NCI-H345 (cell line): ENCODE results near the gene KCNG4.
"Not testable (repeated sequence)": the region's sequence is repeated elsewhere in the genome, so short reads cannot be mapped to it uniquely, and the experiment has no call there.

Experiments used
- DNase-seq: peaks from one replicate; lab custom pipeline; 2025; lab: John Stamatoyannopoulos, UW

Gene KCNG4

DNA sequence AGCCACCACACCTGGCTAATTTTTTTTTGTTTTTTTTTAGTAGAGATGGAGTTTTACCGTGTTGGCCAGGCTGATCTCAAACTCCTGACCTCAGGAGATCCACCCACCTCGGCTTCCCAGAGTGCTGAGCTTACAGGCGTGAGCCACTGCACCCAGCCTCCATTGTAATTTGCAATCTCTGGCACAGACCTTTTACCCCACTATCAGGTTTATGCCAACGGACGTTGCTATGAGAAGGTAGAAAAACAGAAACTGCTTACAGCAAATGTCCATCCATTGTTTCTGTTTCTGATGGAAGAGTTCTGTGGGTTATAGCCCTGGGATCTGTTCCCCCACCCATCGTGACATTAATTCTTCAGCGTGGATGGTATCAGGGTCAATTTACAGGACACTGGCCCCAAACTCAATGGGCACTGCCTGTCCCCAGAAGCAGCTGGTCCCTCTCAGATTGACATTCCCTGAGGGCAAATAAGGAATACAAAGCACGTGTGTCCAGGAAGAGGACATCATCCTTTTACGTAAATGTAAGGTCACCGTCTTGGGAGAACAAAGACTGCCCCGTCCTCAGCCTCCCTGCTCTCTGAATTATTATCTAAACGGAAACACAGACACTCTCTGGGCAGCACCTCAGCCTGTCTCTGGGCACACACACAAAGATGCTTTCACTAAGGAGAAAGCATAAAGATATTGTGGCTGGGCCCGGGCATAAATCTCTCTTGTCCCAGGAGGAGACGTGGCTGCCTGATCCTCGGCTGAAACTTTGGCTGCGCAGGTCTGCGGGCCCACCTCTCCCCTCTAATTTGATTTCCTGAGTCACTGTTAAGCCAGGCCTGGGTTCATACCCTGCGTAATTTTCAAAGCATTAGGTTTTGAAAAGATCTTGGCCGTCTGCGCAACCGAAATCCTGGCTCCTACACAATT, 5.2 kb downstream of the KCNG4 start:
- no peak for DNase-seq

DNA sequence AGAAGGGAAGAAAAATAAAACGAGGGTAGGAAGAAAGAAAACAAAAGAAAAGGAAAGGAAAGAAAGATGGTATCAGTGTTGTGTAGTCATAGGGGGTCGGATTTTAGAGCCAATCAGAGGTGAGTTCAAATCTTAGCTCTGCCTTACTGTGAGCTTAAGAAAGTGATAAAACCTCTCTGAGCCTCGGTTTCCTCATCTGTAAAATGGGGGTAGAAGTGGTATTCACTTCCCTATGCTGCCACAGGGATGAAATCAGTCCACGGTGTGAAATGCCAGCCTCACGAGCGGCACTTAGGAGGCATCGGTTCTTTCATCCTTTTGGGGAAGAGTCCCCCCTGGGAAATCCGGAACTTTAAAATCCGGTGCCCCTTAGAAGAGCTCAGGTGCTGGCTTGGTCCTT, 6.1 kb downstream of the KCNG4 start:
- DNase-seq = no peak

DNA sequence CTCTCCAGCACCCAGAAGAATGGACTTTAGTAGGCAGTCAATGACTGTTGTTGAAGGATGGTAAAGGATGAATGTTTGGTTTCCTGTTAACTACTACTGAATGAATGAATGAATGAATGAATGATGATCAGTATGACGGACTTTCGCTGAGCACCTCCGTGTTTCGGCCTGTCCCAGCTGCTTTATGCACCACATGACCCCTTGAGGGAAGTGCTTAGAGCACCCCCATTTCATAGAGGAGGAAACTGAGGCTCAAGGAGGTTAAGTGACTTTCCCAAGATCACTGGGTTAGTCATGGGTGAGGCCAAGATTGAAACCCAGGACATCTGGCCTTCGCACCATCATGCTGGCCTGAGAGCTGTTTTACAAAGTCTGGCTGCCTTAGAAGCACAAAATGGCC, 6.8 kb downstream of the KCNG4 start:
- DNase-seq = no peak

DNA sequence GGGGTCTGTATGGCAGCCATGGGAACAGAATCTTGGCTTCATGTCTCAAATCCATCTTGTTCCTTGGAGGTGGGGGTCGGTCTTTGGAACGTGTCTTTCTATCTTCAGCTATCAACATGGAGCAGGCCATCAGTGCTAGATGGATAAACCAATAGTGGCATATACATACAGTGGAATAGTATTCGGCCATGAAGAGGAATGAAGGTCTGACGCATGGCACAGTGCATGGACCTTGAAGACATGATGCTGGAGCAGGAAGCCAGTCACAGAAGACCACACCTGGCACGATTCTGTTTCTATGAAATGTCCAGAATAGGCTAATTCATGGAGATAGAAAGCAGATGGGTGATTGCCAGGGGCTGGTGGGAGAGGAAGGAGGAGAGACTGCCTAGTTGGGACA, 7.8 kb downstream of the KCNG4 start:
- no peak for DNase-seq

DNA sequence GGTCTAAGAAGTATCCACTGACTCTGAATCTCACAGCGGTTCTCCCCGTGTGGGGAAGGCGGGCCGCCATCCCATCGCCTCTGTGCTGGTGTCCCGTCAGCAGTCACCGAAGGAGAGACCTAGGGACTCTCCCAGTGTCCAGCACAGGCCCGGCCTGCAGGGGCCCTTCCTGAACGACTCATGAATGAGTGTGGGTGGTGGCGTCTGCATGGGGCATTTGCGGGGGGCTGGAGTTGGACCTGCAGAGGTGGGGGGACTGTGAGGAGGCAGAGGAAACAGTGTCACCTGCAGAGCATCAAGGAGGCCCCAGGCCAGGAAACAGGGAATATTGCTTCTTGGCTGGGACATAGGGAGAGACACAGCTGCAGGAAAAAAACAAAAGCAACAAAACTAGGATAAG, 10.3 kb downstream of the KCNG4 start:
- no peak for DNase-seq

DNA sequence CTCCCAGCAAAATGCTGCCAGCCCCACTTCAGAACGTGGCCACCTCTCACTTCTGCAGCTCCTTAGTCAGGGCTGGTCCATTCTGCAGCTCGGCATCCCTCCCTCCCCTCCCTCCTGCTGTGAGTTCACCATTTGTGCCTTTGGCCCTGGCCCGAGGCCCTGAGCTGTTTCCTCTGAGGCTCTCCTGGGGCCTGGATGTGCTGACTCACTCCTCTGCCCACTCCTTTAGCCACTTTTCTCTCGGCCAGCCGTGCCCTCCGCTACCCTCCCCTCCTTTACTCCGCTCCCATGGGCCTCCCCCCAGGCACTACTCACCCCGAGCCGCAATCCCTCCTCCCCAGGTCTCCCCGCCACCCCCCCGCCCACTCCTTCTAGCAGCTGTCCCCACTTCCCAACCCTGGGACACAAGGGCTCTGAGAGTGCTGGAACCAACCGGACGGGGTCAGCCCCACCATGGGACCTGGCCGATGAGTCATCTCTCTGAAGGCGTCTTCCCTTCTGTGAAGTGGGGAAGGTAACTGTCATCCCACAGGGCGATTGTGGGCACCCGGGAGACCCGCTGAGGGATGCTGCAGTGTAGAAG, 11.5 kb downstream of the KCNG4 start:
- no peak for DNase-seq

DNA sequence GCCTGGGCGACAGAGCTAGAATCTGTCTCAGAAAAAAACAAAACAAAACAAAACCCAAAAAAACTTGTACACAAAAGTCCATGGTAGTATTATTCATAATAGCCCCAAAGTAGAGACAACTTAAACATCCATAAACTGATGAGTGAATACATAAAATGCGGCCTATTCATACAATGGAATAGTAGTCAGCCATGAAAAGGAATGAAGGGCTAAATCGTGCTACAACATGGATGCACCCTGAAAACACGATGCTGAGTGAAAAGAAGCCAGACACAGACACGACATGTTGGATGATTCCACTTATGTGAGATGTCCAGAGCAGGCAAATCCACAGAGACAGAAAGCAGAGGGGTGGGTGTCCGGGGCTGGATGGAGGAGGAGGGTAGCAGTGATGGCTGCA, 12.3 kb downstream of the KCNG4 start:
- DNase-seq = no peak

DNA sequence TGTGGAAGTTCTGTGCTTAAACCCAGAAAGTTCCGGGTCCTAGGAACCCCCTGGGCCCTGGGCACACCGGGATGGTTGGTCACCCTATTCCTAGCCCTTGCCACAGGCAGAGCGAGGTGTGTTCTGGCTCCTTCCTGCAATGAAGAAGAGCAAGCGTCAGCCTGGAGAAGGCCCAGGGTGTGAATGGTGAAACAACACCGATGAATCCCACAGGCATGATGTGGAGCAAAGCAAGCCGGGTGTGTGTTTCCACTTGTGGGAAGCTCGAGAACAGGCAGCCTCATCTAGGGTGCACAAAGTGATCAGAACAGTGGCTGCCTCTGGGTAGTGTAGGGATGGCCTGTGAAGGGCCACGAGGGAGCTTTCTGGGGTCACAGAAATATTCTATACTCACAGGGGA, 13.8 kb downstream of the KCNG4 start:
- no peak for DNase-seq

DNA sequence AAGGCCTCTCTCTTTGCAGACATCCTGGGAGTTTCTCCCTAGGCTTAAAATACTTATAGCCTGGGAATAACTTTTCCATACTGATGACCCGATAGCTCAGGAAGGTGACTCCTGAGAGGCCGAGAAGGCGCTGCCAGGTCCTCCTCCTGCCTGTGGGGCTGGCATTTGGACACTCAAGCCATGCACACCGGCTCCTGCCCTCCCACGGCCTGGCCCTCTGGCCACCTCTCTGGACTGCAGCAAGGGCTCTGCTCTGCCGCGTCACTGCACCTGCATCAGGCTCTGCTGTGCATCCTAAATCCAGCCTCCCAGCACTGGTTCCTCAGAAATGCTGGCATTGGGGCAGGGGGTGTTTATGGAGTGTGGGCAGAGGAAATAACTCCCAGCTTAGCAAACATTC, 14.2 kb downstream of the KCNG4 start:
- no peak for DNase-seq

DNA sequence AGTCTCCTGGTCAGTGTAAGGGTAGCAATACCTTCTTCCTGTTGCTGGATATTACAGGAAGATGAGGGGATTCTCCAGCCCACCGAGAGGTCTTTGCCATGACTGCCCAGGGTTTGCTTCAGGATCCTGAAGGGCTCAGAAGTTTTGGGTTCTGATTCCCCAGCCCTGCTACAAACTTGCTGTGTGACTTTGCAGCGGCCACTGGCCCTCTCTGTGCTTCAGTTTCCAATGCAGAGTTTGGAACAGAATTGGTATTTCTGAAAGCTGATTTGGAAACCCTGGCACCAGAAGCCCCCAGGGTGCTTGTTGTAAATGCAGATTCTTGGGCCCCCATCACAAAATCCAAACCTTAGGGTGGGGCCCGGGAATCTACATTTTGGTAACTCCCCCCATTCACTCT, 14.7 kb downstream of the KCNG4 start:
- DNase-seq = no peak

DNA sequence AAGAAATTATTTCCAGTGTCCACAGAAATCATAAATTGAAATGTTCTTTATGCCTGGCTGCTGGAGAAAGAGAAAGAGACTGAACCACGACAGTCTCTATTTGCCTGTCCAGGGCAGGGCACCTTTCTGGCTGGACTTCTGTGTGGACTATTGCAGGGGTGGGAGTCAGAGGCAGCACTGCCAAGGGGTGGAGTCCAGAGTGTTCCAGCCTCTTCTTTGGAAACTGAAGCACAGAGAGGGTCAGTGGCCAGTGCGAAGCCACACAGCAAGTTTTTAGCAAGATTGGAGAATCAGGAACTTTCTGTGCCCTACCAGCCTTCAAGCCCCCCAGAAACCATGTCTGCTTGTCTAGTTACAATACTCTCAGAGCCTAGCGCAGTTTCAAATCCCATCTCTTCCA, 15.3 kb downstream of the KCNG4 start:
- no peak for DNase-seq

DNA sequence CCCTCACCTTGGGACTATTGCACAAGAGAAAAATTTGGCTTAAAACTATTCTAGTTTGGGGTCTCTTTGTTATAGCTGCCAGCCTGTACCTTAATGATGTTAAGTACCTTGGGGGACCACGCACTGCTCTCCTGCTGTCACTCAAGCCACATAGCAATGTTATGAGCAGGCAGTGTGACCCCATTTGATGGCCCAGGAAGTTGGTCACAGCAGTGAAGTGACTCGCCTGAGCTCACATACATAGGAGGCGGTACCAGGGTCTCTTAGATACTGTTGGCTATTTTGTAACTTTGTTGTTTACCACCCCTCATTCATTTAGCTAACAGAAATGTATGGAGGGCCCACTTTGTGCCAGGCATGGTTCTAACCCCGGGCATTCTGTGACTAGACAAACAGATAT, 16.4 kb downstream of the KCNG4 start:
- DNase-seq = no peak

DNA sequence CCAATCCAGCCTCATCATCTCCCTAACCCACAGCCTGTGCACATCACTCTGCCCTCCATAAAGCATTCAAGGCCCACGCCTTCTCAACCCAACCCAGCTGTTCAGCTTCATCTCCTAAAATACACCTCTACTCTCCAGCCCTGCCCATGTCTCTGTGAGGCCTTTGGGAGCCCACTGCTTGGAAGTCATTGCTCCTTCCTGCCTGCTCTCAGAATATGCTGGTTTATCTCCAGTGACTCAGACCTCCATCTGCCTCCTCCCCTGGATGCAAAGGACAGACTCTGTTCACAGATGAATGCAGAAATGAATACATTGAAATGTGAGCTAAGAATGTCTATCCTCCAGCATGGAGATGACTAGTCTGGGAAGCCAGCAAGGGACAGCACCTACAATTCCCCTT, 19.0 kb downstream of the KCNG4 start:
- DNase-seq = no peak

DNA sequence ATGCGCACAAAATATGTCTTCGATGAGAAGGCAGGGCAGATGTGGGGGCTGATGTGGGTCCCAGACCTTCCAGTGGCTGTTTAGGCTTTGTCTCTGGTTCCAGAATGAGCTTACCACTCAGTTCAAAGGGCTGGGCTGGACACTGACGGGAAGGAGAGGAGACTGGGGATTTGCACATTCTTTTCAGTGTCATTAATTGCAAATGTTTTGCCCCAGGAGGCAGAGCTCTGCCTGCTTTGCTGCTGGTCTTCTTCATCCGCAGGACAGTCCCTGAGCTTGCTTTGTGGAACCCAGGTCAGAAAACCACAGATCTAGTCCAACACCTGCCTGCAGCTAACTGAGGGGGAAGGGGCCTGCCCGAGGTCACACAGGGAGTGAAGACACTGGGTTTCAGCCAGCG, 20.9 kb downstream of the KCNG4 start:
- DNase-seq = no peak

DNA sequence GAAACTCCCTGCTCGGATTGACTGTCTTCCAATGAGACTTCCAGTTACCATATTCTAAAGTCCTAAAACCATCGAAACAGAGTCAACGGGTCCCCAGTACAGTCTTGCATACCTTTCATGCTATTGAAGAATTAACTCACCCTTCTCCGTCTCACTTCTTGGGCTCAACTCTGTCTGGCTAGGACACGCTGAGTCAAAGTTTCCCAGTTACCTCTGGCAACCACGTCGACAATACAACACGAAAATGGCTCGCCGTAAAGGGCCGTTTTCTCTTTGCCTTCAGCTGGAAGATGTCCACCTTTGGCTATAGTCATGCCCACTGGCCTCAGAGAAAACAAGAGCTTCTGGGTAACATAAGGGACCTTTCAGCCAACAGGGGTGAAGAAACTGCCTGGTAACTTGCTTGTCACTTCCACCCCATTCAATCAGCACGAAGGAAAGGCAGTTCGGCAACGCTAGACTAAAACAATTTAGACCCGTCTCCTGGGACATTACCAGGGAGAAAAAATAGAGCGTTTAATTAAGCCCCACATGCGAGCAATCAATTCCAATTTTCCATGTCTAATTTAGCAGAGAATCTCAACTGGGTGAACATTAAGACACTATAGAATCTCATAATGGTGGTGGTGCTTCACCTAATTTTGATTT, 21.5 kb downstream of the KCNG4 start:
- DNase-seq = no peak

DNA sequence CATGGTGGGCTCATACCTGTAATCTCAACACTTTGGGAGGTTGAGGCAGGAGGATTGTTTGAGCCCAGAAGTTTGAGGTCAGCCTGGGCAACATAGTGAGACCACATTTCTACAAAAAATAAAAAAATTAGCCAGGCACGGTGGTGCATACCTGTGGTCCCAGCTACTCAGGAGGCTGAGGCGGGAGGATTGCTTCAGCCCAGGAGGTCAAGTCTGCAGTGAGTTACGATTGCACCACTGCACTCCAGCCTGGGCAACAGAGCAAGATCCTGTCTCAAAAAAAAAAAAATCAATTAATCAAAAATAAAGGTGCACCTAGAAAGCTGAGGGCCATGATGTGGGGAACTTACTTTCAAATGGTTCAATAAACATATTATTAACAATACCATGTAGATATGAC, 23.7 kb downstream of the KCNG4 start:
- DNase-seq = not testable (repeated sequence)

DNA sequence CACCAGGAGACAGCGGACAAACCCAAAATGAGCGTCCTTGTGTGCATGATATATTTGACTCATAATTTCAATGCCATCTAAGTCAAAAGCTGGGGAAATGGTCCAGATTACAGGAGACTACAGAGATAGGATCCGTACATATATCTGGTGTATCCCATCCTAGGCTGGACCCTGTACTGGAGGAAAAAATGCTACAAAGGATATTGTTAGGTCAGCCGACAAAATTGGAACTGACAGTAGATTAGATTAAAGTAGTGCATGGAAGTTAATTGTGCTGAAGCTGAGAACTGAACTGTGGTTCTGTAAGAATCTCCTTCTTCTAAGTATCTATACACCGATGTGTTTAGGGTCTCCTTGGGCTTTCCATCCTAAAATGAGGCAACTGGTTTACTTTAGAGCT, 24.3 kb downstream of the KCNG4 start:
- no peak for DNase-seq

DNA sequence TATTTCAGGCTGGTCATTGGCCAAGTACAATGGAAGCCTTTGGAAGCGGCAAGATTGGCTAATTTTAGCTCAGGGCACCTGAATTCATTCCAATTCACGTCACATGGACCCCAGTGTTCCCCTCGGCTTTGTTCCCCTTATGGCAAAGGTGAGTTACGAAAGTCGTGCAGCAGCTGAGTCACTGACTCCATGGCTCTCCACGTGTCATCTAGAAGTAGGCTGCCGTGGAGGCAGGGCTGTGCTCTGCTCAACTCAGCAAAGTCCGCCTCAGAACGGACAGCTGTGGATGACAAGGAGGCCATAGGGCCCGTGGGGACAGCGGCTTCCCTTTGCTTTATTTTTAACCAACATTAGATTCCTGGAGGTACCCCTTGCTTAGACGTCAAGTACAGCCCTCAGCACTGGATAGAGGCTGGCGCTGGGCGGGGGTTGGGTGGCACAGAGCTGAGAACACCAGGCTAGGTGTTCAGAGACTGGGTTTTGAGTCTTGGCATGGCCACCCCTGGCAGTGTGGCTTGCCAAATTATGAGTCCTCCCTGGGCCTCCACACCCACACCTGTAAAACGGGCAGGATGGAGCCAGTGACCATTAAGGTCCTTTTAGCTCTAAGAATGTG, 25.3 kb downstream of the KCNG4 start:
- DNase-seq = no peak

DNA sequence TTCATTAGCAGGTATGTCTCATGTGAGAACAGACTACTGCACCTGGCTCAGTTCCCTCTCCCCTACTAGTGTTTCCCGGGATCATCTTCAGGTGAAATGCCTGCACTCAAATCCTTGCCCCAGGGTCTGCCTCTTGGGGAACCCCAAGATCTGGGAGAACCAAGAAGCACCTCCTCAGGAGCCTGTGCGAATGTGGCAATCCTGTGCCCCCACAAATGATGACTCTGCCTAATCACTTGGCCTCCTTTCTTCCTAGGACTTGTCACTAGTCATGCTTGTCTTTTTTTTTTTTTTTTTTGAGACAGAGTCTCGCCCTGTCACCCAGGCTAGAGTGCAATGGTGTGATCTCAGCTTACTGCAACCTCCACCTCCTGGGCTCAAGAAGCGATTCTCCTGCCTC, 27.2 kb downstream of the KCNG4 start:
- no peak for DNase-seq

DNA sequence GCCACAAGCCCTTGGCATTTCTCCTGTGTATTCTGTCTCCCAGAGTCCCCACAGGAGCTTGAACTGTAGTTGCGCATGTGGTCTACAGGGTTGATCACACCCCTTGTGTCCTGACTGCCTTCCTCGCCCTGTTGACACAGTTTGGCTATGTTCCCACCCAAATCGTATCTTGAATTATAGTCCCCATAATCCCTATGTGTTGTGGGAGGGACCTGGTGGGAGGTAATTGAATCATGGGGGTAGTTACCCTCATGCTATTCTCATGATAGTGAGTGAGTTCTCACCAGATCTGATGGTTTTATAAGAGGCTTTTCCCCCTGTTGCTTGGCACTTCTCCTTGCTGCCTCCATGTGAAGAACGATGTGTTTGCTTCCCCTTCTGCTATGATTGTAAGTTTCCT, 27.7 kb downstream of the KCNG4 start:
- DNase-seq = no peak

DNA sequence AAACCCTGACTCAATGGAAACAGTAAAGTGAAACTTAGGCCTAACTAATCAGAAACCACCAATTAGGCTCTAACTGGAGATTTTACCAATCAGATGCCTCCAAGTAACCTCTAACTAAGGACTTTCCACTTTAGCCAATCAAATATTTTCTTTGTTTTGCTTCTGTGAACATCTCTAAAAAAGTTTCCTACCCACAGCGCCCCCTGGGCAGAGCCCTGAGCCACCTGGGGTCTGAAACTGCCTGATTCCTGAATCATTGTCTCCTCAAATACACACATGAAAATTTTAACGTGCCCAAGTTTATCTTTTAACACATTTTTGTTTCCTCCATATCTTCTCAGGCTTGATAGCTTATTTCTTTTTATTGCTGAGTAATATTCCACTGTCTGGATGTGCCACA, 29.8 kb downstream of the KCNG4 start:
- no peak for DNase-seq

DNA sequence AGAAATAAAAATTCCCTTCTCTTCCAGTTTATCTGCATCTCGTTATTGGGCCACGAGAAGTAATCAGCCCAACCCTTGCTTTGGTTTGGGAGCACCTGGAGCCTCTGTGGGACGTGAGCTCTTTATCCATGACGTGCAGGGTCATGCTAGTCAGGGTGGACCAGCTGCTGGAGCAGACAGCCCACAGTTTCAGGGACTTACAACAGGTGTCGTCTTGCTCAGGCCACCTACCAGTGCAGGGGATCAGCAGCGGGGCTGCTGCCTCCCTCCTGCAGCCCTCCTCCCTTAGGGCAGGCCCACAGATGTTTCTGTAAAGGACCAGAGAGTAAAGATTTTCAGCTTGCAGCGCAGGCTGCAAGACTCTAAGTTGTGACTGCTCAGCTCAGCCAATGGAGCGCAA, 31.9 kb downstream of the KCNG4 start:
- no peak for DNase-seq

DNA sequence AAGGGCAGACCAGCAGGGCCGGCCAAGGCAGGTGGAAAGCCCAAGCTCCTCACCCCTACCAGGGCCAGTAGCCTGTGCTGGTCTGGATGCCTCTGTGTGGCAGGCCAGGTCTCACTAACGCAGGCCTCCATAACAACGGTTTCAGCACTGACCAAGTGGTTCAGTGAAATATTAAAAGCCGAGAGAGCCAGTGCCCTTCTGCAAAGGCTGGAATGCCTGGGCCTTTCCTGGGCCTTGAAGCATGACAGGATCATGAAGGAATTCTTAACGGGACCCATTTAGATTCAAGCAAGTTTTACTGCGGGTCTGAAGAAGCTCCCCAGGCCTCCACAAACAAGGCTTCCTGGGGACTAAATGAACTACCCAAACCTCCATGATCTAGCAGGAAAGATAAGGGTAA, 32.6 kb downstream of the KCNG4 start:
- DNase-seq = no peak
